GM12801 (cell line): ENCODE measurements around the gene TANK.

Experiments
- TF ChIP-seq, protein P1 (sequence below): IDR thresholded peaks from one replicate; pipeline ENCODE4 v1.5.1; 2011; ENCODE audit warnings: control low read depth; ENCODE audit not compliant: insufficient read length; ENCODE audit errors: extremely low read depth

TANK gene, protein sequence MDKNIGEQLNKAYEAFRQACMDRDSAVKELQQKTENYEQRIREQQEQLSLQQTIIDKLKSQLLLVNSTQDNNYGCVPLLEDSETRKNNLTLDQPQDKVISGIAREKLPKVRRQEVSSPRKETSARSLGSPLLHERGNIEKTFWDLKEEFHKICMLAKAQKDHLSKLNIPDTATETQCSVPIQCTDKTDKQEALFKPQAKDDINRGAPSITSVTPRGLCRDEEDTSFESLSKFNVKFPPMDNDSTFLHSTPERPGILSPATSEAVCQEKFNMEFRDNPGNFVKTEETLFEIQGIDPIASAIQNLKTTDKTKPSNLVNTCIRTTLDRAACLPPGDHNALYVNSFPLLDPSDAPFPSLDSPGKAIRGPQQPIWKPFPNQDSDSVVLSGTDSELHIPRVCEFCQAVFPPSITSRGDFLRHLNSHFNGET

DNA sequence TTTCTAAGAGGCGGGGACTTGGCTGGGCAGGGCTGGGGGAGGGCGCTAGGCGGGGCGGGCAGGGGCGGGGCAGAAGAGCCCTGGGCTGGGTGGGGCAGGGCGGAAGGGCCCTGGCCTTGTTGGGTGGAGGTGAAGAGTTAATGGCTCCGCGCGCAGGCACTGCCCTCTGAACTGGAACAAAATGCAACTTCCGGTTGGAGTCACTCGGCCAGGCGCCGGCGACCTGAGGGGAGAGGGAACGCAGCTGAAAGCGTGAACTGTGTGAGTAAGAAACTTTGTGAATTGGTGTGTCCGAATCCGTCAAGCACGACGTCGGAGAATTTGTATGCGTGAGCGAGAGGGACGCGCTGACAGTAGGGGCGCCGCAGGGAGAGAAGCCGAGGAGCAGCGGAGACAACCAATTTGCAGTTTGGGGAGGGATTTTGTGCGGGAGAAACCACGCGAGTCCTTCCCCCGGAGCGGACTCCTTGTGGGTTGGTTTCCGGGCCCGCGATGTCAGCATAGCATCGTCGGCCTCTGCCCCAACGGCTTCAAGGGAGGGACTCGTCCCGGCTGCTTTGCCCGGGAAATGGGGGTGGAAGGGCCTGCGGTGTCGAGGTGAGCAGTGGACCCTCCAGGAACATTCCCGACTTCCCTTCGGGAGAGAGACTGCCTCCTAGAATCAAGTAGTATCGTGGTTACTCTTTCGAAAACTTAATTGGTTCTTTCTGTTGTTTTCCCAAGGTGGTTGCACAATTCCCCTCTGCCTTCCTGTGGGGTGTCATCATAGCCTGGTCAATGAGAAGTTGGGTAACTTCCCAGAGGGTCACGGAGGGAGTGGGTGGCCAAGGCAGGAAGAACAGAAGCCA is at the start of gene TANK:
Gene TANK (plus strand): TSS at position 203 of the 848 bp plus-strand sequence. CDS start 19,235 bp downstream, outside the sequence.
- TF ChIP-seq, protein P1, sequence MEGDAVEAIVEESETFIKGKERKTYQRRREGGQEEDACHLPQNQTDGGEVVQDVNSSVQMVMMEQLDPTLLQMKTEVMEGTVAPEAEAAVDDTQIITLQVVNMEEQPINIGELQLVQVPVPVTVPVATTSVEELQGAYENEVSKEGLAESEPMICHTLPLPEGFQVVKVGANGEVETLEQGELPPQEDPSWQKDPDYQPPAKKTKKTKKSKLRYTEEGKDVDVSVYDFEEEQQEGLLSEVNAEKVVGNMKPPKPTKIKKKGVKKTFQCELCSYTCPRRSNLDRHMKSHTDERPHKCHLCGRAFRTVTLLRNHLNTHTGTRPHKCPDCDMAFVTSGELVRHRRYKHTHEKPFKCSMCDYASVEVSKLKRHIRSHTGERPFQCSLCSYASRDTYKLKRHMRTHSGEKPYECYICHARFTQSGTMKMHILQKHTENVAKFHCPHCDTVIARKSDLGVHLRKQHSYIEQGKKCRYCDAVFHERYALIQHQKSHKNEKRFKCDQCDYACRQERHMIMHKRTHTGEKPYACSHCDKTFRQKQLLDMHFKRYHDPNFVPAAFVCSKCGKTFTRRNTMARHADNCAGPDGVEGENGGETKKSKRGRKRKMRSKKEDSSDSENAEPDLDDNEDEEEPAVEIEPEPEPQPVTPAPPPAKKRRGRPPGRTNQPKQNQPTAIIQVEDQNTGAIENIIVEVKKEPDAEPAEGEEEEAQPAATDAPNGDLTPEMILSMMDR: no peak

DNA sequence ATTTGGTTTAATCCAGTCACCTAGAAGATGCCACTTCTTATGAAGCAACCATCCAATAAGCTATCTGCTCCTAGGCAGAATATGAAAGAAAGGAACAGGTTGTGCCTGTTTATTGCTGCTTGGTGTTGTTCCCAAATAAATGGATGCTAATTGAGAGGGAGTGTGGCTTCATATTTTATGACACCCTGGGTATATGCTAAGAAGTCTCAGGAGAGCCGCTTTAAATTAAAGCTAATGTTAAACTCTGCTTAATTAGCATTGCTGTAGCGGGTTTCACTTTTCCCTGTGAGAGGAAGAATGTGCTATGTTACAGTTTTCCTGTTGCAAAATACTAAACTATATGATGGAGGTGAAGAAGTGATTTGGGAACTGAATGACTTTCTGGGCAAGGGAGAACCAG is 48.7 kb upstream of the TANK start:
- TF ChIP-seq, protein P1: no peak

DNA sequence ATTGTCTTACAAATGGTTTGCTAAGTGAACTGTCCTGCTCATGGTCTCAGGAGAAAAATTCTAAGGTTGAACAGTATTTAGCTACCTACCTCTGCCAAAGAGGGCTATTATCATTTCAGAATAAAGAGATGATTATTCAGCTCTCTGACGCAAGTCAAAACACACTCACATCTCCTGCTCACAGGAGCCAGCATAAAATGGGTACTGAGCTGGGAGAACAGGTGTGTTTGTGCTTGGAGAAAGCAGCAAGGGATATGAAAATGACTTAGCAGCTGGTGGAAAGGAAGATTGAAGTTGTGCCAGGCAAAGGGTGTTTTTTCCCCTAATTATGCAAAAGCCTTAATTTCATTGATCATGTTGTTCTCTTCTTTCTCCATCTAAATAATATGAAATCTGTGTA is 47.3 kb upstream of the TANK start:
- TF ChIP-seq, protein P1: no peak

DNA sequence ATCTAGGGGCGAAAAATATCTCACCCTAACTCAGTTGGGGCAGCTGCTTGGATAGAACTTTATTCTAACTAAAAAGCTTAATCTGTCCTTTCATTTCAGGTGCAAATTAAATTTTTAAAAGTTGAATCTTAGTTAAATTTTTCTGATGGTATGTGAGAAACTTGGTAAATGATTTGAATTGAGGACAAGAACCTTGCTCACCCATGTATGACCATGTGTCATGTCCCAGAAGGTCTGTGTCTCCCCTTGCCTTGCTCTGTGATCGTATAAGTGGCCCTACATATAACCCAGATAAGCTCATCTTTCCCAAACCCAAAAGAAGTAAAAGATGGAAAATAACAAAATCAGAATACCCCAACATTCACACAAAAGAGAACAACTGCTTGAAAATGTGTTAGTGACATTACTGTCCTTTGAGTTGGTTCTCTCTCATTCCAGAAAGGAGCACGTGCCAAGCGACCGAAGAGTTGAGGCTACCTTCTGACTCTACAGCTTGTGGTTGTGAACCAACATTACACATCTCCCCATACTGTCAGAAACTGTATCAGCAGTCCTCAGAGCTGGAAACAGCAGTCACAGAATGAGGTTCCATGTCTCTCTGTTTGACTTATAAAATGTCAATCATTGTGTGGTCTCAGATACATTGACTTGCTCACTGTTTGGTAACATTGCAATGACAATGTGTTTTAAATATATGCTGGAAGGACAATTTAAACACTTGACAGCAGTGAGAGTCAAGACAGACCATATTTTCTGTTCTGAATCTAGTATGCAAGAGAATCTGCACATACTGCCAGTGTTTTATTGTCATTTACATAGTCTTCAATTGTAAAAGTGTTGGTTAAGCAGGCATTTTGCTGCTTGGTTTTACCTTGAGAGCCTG is 46.3 kb upstream of the TANK start:
- TF ChIP-seq, protein P1: no peak

DNA sequence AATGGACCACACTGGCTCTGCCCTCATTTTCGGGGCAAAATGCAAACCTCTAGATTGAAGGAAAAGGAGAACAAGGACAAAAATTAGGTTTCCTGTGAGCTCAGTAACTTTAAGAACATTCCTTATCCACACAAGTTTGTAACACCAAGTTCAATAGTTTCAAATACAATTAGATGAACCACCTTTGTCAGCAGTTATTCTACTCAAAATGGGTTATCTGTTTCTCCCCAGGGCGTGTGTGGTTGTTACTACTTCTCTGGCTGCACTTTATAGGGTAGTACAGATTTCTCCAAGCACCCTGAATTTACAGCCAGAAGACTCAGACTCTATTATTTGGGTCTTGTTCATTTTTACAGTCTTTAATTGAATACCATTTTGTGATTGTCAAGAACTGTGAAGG is 45.0 kb upstream of the TANK start:
- TF ChIP-seq, protein P1: no peak

DNA sequence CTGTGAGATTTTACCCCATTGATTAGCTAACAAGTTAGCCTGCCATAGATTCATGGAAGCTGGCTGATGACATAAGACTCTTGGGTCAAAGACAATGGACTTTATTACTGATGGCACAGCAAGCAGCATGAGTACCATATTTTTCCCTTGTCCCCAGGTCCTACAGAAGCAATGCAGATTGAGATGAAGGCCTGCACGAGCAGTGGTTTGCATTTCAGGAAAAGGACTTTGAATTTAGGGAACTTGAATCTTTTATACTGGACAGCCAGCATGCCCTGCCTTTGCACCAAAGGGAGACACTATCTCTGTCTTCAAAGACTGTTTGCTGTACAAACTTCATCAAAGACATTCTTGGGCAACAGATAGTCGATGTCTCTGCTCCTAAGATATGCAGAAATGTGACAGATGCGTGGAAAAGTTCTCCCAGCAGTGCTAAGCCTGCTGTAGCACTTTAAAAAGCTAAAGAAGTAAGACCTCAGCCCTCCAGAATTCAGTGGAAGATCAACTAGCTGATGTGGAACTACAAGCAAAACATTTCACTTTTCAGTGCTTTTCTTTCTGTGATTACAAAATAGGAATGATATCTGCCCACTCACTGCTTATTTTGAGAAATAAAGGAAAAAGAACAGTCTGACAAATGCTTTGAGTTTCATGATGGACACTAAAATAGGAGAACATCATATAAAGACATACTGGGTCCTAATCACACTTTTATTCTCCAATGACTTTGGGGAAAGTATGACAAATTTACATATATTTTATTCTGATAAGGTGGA is 44.4 kb upstream of the TANK start:
- TF ChIP-seq, protein P1: no peak
